Cardiac muscle cell (in vitro differentiated cells and primary cell): ENCODE results near the gene EMC10. TPM values are rescaled to one million over a fixed set of nuclear protein-coding genes. Genes with fewer than 3 reads are reported as not detected.

Experiments
- DNase-seq, 2 donors: peaks; one replicate each; pipeline versions ENCODE4 v3.0.0 to v3.0.0-alpha.2; 2010 to 2017; ENCODE audit warnings: low read depth in 1 of 2, low spot score in 1 of 2
- H3K27ac ChIP-seq: fragments of 200-600 bp; sonication (generic); 2 replicates; pipeline ENCODE4 v1.5.1; 2016
- H3K27me3 ChIP-seq: fragments of 200-600 bp; sonication (generic); 2 replicates; pipeline ENCODE4 v1.6.0; 2016; ENCODE audit warnings: control low read depth
- H3K36me3 ChIP-seq: fragments of 200-600 bp; sonication (generic); 2 replicates; pipeline ENCODE4 v1.5.1; 2016; ENCODE audit warnings: control low read depth
- H3K4me1 ChIP-seq: fragments of 200-600 bp; sonication (generic); 2 replicates; pipeline ENCODE4 v1.8.1; 2017; ENCODE audit warnings: low read depth, mild to moderate bottlenecking, mixed run types
- H3K4me3 ChIP-seq: fragments of 200-600 bp; sonication (generic); 2 replicates; pipeline ENCODE4 v1.5.1; 2016; ENCODE audit warnings: mild to moderate bottlenecking
- H3K9me3 ChIP-seq: fragments of 200-600 bp; sonication (generic); 2 replicates; pipeline ENCODE4 v1.5.1; 2017; ENCODE audit warnings: low read depth, mild to moderate bottlenecking, control low read depth
- polyA plus RNA-seq: library from polyadenylated mRNA; unstranded; fragments of >200 nt; fragmentation: Nextera tagmentation; extraction: Ambion mirVana; gene quantifications from 2 replicates; pipeline ENCODE4 v1.2.1, GENCODE V29; 2016
- total RNA-seq: library from RNA; depleted of rRNA; stranded (reverse); fragments of >200 nt; gene quantifications from 2 replicates; pipeline ENCODE4 v1.2.3, GENCODE V29; 2016
- TF ChIP-seq, protein P1 (sequence below): IDR thresholded peaks from 2 replicates; pipeline ENCODE4 v1.5.1; 2012; ENCODE audit warnings: low read depth, mild to moderate bottlenecking, low read length

Gene EMC10
- total and polyA plus RNA-seq, 2 experiments from 2014 or later = 280 to 308 TPM

GRCh38 chr19:50449236-50449899 lies 26.9 kb upstream of the EMC10 start:
- Histone ChIP-seq H3K4me1 (no peaks in the 10 kb centered on the region), H3K36me3 (no peaks in the 10 kb centered on the region), H3K27me3 (no peaks in the 10 kb centered on the region), H3K27ac (no peak overlapping the region), H3K9me3 (no peaks in the 10 kb centered on the region), H3K4me3 (no peak overlapping the region)
- DNase-seq = no peak
- TF ChIP-seq, protein P1, sequence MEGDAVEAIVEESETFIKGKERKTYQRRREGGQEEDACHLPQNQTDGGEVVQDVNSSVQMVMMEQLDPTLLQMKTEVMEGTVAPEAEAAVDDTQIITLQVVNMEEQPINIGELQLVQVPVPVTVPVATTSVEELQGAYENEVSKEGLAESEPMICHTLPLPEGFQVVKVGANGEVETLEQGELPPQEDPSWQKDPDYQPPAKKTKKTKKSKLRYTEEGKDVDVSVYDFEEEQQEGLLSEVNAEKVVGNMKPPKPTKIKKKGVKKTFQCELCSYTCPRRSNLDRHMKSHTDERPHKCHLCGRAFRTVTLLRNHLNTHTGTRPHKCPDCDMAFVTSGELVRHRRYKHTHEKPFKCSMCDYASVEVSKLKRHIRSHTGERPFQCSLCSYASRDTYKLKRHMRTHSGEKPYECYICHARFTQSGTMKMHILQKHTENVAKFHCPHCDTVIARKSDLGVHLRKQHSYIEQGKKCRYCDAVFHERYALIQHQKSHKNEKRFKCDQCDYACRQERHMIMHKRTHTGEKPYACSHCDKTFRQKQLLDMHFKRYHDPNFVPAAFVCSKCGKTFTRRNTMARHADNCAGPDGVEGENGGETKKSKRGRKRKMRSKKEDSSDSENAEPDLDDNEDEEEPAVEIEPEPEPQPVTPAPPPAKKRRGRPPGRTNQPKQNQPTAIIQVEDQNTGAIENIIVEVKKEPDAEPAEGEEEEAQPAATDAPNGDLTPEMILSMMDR = no peak

GRCh38 chr19:50450369-50451222 lies 25.7 kb upstream of the EMC10 start:
- no peaks in the 10 kb centered on the region for H3K4me1 ChIP-seq
- no peaks in the 10 kb centered on the region for H3K9me3 ChIP-seq
- no peaks in the 10 kb centered on the region for H3K36me3 ChIP-seq
- no peak overlapping the region for H3K4me3 ChIP-seq
- TF ChIP-seq, protein P1 = no peak
- no peaks in the 10 kb centered on the region for H3K27me3 ChIP-seq
- DNase-seq = no peak
- H3K27ac ChIP-seq = no peak overlapping the region

DNA sequence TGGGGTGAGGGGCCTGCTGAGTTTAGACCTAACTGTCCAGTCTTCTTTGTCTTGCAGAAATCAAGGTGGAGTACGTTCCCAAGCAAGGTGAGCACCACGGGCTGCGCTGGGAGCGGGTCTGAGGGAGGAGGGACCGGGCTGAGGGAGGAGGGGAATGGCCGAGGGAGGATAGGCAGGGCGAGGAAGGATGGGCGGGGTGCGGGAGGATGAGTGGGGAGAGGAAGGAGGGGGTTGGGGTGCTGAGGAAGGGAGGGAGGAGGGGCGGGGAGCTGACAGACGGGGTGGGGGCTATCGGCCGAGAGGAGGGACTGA lies 25.1 kb upstream of the EMC10 start:
- H3K4me3 ChIP-seq = no peak overlapping the region
- no peaks in the 10 kb centered on the region for H3K9me3 ChIP-seq
- no peak overlapping the region for H3K27ac ChIP-seq
- H3K36me3 ChIP-seq = no peaks in the 10 kb centered on the region
- no peaks in the 10 kb centered on the region for H3K27me3 ChIP-seq
- TF ChIP-seq, protein P1 = no peak
- no peaks in the 10 kb centered on the region for H3K4me1 ChIP-seq
- no peak for DNase-seq

- Histone ChIP-seq H3K4me1 (no peaks in the 10 kb centered on the region), H3K36me3 (no peaks in the 10 kb centered on the region), H3K4me3 (no peak overlapping the region), H3K27me3 (no peaks in the 10 kb centered on the region), H3K27ac (no peak overlapping the region), H3K9me3 (no peaks in the 10 kb centered on the region)
- no peak for DNase-seq
- TF ChIP-seq, protein P1 = no peak
These were observed 23.1 kb upstream of the EMC10 start for GRCh38 chr19:50453243-50453642.

DNA sequence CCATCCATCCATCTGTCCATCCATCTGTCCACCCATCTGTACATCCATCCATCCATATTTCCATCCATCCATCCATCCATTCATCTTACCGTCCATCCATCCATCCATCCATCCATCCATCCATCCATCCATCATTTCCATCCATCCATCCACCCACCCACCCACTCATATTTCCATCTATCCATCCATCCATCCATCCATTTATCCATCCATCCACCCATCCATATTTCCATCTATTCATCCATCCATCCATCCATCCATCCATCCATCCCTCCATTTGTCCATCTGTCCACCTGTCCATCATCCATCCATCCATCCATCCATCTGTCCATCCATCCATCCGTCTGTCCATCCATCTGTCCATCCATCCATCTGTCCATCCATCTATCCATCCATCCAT lies 20.3 kb upstream of the EMC10 start:
- Histone ChIP-seq H3K4me3 (no peak overlapping the region), H3K36me3 (no peaks in the 10 kb centered on the region), H3K27ac (no peak overlapping the region), H3K4me1 (no peaks in the 10 kb centered on the region), H3K27me3 (no peaks in the 10 kb centered on the region), H3K9me3 (no peaks in the 10 kb centered on the region)
- DNase-seq = no peak
- TF ChIP-seq, protein P1 = no peak
